SK-N-SH (cell line): ENCODE measurements around the gene MALT1. TPM values are rescaled to one million over a fixed set of nuclear protein-coding genes. Genes with fewer than 3 reads are reported as not detected.

Source experiments
- CTCF ChIA-PET: fragments of 300-600, 350-600 bp; formaldehyde crosslinking; extraction: SDS; loops from one replicate; lab custom pipeline; 2021; lab: Yijun Ruan, JAX
- POLR2A ChIA-PET: fragments of 350-600 bp; sonication (Branson Sonifier 250); formaldehyde crosslinking; extraction: SDS; loops from one replicate; lab custom pipeline; 2020; ENCODE audit warnings: antibody characterized with exemption, inconsistent platforms; lab: Yijun Ruan, JAX
- DNase-seq: peaks from one replicate; pipeline ENCODE4 v3.0.0; 2012
- H2AFZ ChIP-seq: fragments of 200-600 bp; sonication (generic); 2 replicates; pipeline ENCODE4 v1.8.1; 2016; ENCODE audit warnings: antibody characterized with exemption, mild to moderate bottlenecking, low read depth
- H3F3A ChIP-seq: fragments of 200-600 bp; sonication (generic); replicated peaks from 2 replicates; pipeline ENCODE3; 2016; ENCODE audit warnings: antibody characterized with exemption, mild to moderate bottlenecking; ENCODE audit not compliant: insufficient read depth
- H3K27ac ChIP-seq, 2 experiments: fragments of 200-500 bp in 1 of 2; fragments of 200-600 bp in 1 of 2; sonication (Bioruptor generic) in 1 of 2; sonication (generic), shearing (Covaris generic) in 1 of 2; 2 replicates each; pipeline versions ENCODE4 v1.5.1 to v1.6.1; 2014 to 2016; ENCODE audit warnings: low read depth in 2 of 2, inconsistent platforms in 1 of 2, low read length in 1 of 2, mild to moderate bottlenecking in 1 of 2, mixed read lengths in 1 of 2
- H3K27me3 ChIP-seq: fragments of 200-600 bp; sonication (generic), shearing (Covaris generic); 2 replicates; pipeline ENCODE4 v1.6.1; 2016; ENCODE audit warnings: mixed run types; ENCODE audit not compliant: insufficient read depth
- H3K36me3 ChIP-seq, 2 experiments: fragments of 200-500 bp in 1 of 2; fragments of 200-600 bp in 1 of 2; sonication (Bioruptor generic) in 1 of 2; sonication (generic) in 1 of 2; replicated peaks in 1 of 2; 2 replicates each; pipeline versions ENCODE3 to v1.5.1; 2014 to 2016; ENCODE audit warnings: low read length in 1 of 2, mild to moderate bottlenecking in 1 of 2; ENCODE audit not compliant: insufficient read depth in 2 of 2, control insufficient read depth in 1 of 2
- H3K4me1 ChIP-seq, 2 experiments: fragments of 200-500 bp in 1 of 2; fragments of 200-600 bp in 1 of 2; sonication (Bioruptor generic) in 1 of 2; sonication (generic), shearing (Covaris generic) in 1 of 2; 2 replicates each; pipeline versions ENCODE4 v1.5.1 to v1.6.1; 2014 to 2016; ENCODE audit warnings: low read depth in 1 of 2, low read length in 1 of 2, mixed run types in 1 of 2; ENCODE audit not compliant: insufficient read depth in 2 of 2, control insufficient read depth in 1 of 2
- H3K4me2 ChIP-seq: fragments of 200-600 bp; sonication (generic), shearing (Covaris generic); 2 replicates; pipeline ENCODE4 v1.6.1; 2017; ENCODE audit warnings: mixed run types
- H3K4me3 ChIP-seq, 2 experiments: fragments of 200-500 bp in 1 of 2; fragments of 200-600 bp in 1 of 2; sonication (Bioruptor generic) in 1 of 2; sonication (generic), shearing (Covaris generic) in 1 of 2; 2 replicates each; pipeline versions ENCODE4 v1.5.1 to v1.8.1; 2014 to 2016; ENCODE audit warnings: low read depth in 2 of 2, inconsistent platforms in 1 of 2, low read length in 1 of 2, mild to moderate bottlenecking in 1 of 2, mixed read lengths in 1 of 2, moderate library complexity in 1 of 2
- H3K79me2 ChIP-seq: fragments of 200-600 bp; sonication (generic); 2 replicates; pipeline ENCODE4 v1.8.1; 2017; ENCODE audit warnings: mild to moderate bottlenecking; ENCODE audit not compliant: insufficient read depth
- H3K9ac ChIP-seq: fragments of 200-600 bp; sonication (generic); 2 replicates; pipeline ENCODE4 v1.6.1; 2017; ENCODE audit warnings: mixed run types
- H3K9me2 ChIP-seq: fragments of 200-600 bp; sonication (generic); 2 replicates; pipeline ENCODE4 v1.6.1; 2017; ENCODE audit warnings: mixed run types
- H3K9me3 ChIP-seq: fragments of 200-600 bp; sonication (generic); 2 replicates; pipeline ENCODE4 v1.6.1; 2017; ENCODE audit warnings: mixed run types, mild to moderate bottlenecking, moderate library complexity
- H4K20me1 ChIP-seq: fragments of 200-600 bp; sonication (generic); 2 replicates; pipeline ENCODE4 v1.6.1; 2017; ENCODE audit warnings: mild to moderate bottlenecking, mixed run types; ENCODE audit not compliant: insufficient read depth
- CTCF ChIP-seq: fragments of 200-600 bp; sonication (generic); IDR thresholded peaks from 2 replicates; pipeline ENCODE4 v1.6.1; 2017; ENCODE audit warnings: antibody characterized with exemption, mild to moderate bottlenecking, moderate library complexity
- EP300 ChIP-seq, 2 experiments: IDR thresholded peaks; 2 replicates each; pipeline versions ENCODE4 v1.4.0 to v1.6.1; 2012; ENCODE audit warnings: borderline replicate concordance in 1 of 2, low read depth in 1 of 2, low read length in 1 of 2
- FOSL2 ChIP-seq: IDR thresholded peaks from 2 replicates; pipeline ENCODE4 v1.4.0; 2012; ENCODE audit warnings: low read depth, mild to moderate bottlenecking, moderate library complexity, borderline replicate concordance
- FOXM1 ChIP-seq: IDR thresholded peaks from 2 replicates; pipeline ENCODE4 v1.4.0; 2012; ENCODE audit warnings: low read depth, mild to moderate bottlenecking
- GABPA ChIP-seq: IDR thresholded peaks from 2 replicates; pipeline ENCODE4 v1.4.0; 2012; ENCODE audit warnings: low read depth, mild to moderate bottlenecking
- GATA2 ChIP-seq: sonication (generic); formaldehyde crosslinking; IDR thresholded peaks from 2 replicates; pipeline ENCODE4 v1.5.0; 2020; ENCODE audit warnings: mild to moderate bottlenecking, missing genetic modification reagents
- IRF3 ChIP-seq: fragments of 150-350 bp; IDR thresholded peaks from 2 replicates; pipeline ENCODE4 v1.6.1; 2016; ENCODE audit warnings: mild to moderate bottlenecking, low read depth, low read length
- NFIC ChIP-seq: IDR thresholded peaks from 2 replicates; pipeline ENCODE4 v1.4.0; 2012; ENCODE audit warnings: borderline replicate concordance
- PBX3 ChIP-seq: IDR thresholded peaks from 2 replicates; pipeline ENCODE4; 2012
- POLR2AphosphoS5 ChIP-seq: IDR thresholded peaks from 2 replicates; pipeline ENCODE4 v1.6.1; 2012; ENCODE audit warnings: low read depth, low read length
- RAD21 ChIP-seq: IDR thresholded peaks from 2 replicates; pipeline ENCODE4 v1.6.1; 2012; ENCODE audit warnings: mild to moderate bottlenecking, low read length
- RCOR1 ChIP-seq: fragments of 150-350 bp; IDR thresholded peaks from 2 replicates; pipeline ENCODE4 v1.6.1; 2017; ENCODE audit warnings: antibody characterized with exemption, low read length
- REST ChIP-seq: IDR thresholded peaks from 2 replicates; pipeline ENCODE4 v1.6.1; 2012; ENCODE audit warnings: mild to moderate bottlenecking, low read depth, low read length, moderate library complexity
- RFX5 ChIP-seq: IDR thresholded peaks from 2 replicates; pipeline ENCODE4 v1.6.1; 2012; ENCODE audit warnings: mild to moderate bottlenecking, improper control_type of control experiment, low read length
- RXRA ChIP-seq: IDR thresholded peaks from 2 replicates; pipeline ENCODE4 v1.4.0; 2012; ENCODE audit warnings: low read depth, mild to moderate bottlenecking, borderline replicate concordance
- SIN3A ChIP-seq: IDR thresholded peaks from 2 replicates; pipeline ENCODE4 v1.6.1; 2012; ENCODE audit warnings: low read depth, mild to moderate bottlenecking, low read length, moderate library complexity, borderline replicate concordance
- SMC3 ChIP-seq: IDR thresholded peaks from 2 replicates; pipeline ENCODE4 v1.6.1; 2012; ENCODE audit warnings: low read depth, low read length, improper control_type of control experiment
- TCF12 ChIP-seq: IDR thresholded peaks from 2 replicates; pipeline ENCODE4 v1.4.0; 2012
- WGBS: methylation state at CpG from one replicate; pipeline ENCODE4 v1.1.6; 2017; ENCODE audit warnings: low lambda C conversion rate; 5-methylcytosine and 5-hydroxymethylcytosine counted together
- polyA plus RNA-seq, 3 experiments: library from polyadenylated mRNA; depleted of rRNA; stranded (reverse); fragments of >200 nt; gene quantifications; 2 replicates each; pipeline ENCODE4 v1.2.3, GENCODE V29; 2012
- TF ChIP-seq, protein P1 (sequence below): IDR thresholded peaks from 2 replicates; pipeline ENCODE4 v1.4.0; 2012; ENCODE audit warnings: low read depth

MALT1 gene
- polyA plus RNA-seq, 1 of the 3 experiments (the other 2 are of a cell fraction), result 6.6 TPM

- no peak for DNase-seq
- CTCF ChIA-PET, result interaction anchor here (1.2 to 6.4 kb wide), 6 partner anchors 11 to 291 kb away, joined by 4 to 75 read pairs (median 36); no protein-coding TSS in a partner anchor
- WGBS, result 90% methylated on average over 6 of the region's 6 CpGs
- Histone ChIP-seq H3K4me1 (peaks cover 0 to under 1% of the 10 kb centered on the region in 2 experiments; a peak in 2 of 4 replicates), H3F3A (no peaks in the 10 kb centered on the region), H3K36me3 (no peaks in the 10 kb centered on the region), H3K9me3 (no peaks in the 10 kb centered on the region), H4K20me1 (no peaks in the 10 kb centered on the region), H3K27ac (no peak overlapping the region), H3K9ac (no peak overlapping the region), H3K4me3 (no peak overlapping the region), H2AFZ (no peak overlapping the region), H3K9me2 (no peaks in the 10 kb centered on the region), H3K4me2 (no peak overlapping the region), H3K27me3 (no peaks in the 10 kb centered on the region), H3K79me2 (no peaks in the 10 kb centered on the region)
- POLR2A ChIA-PET, result no interaction called here
- no peak for TF ChIP-seq REST
- no peak for TF ChIP-seq RAD21
- no peak for TF ChIP-seq IRF3
- TF ChIP-seq GABPA, result no peak
- no peak for TF ChIP-seq CTCF
- TF ChIP-seq POLR2AphosphoS5, result no peak
- no peak for TF ChIP-seq TCF12
These were observed 108.3 kb downstream of the MALT1 start for GRCh38 chr18:58779529-58779928.

DNA sequence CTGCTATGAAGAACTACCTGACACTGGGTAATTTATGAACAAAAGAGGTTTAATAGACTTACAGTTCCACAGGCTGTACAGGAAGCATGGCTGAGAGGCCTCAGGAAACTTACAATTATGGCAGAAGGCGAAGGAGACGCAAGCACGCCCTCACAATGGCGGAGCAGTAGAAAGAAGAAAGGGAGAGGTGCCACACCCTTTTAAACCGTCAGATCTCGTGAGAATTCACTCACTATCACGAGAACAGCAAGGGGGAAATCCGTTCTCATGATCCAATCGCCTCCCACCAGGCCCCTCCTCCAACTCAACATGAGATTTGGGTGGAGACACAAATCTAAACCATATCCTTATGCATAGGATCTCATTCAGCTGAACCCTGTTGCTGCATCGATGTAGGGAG is 108.8 kb downstream of the MALT1 start:
- no peak for DNase-seq
- no peaks in the 10 kb centered on the region for H3K36me3 ChIP-seq
- CTCF ChIA-PET, result interaction anchor here (1.3 to 6.4 kb wide), 7 partner anchors 11 to 291 kb away, joined by 3 to 75 read pairs (median 6); no protein-coding TSS in a partner anchor
- POLR2A ChIA-PET, result no interaction called here
- no peak overlapping the region for H3K27ac ChIP-seq
- H3K79me2 ChIP-seq, result no peaks in the 10 kb centered on the region
- H3K9me3 ChIP-seq, result no peaks in the 10 kb centered on the region
- 82% methylated on average over 10 of the region's 10 CpGs for WGBS
- H3K4me1 ChIP-seq, result peaks cover 2 to 5% of the 10 kb centered on the region in 2 experiments; a peak in 2 of 4 replicates
- H4K20me1 ChIP-seq, result no peaks in the 10 kb centered on the region
- no peaks in the 10 kb centered on the region for H3K27me3 ChIP-seq
- TF ChIP-seq RCOR1, result no peak
- no peak for TF ChIP-seq PBX3
- TF ChIP-seq GABPA, result no peak
- TF ChIP-seq GATA2 (CRISPR knock-in tag), result no peak
- TF ChIP-seq RXRA, result no peak
- no peak for TF ChIP-seq FOXM1
- no peak for TF ChIP-seq IRF3
- TF ChIP-seq FOSL2, result no peak
- TF ChIP-seq RAD21, result no peak
- TF ChIP-seq, protein P1, sequence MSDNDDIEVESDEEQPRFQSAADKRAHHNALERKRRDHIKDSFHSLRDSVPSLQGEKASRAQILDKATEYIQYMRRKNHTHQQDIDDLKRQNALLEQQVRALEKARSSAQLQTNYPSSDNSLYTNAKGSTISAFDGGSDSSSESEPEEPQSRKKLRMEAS, result no peak
- no peak for TF ChIP-seq SMC3
- no peak for TF ChIP-seq EP300 (IDR thresholded peaks at IDR 0.05; ENCODE audit: borderline replicate concordance in 1 of 2, low read depth in 1 of 2, low read length in 1 of 2)
- no peak for TF ChIP-seq SIN3A
- no peak for TF ChIP-seq NFIC
- no peak for TF ChIP-seq RFX5
- no peaks in the 10 kb centered on the region for H3K9me2 ChIP-seq
- no peak overlapping the region for H3K4me2 ChIP-seq
- H2AFZ ChIP-seq, result no peak overlapping the region
- H3K9ac ChIP-seq, result no peak overlapping the region
- H3F3A ChIP-seq, result no peaks in the 10 kb centered on the region
- no peak overlapping the region for H3K4me3 ChIP-seq
